MM.1S (cell line): Measurements from ENCODE around the gene MTCL1.

ENCODE experiments used
- DNase-seq: peaks from one replicate; pipeline ENCODE4 v3.0.0-alpha.2; 2015
- H2AFZ ChIP-seq: fragments of 300-600 bp; sonication (generic); 2 replicates; pipeline ENCODE4 v1.6.0; 2016; ENCODE audit warnings: antibody characterized with exemption, low read length
- H3F3A ChIP-seq: fragments of 300-600 bp; sonication (generic); 2 replicates; pipeline ENCODE4 v1.6.1; 2016; ENCODE audit warnings: mild to moderate bottlenecking, antibody characterized with exemption, low read length, moderate library complexity, mixed read lengths; ENCODE audit not compliant: insufficient read depth
- H3K27ac ChIP-seq: fragments of 300-600 bp; sonication (generic); 2 replicates; pipeline ENCODE4 v1.5.1; 2016; ENCODE audit warnings: mild to moderate bottlenecking, low read length
- H3K27me3 ChIP-seq: fragments of 300-600 bp; sonication (generic); replicated peaks from 2 replicates; pipeline ENCODE4 v1.6.0; 2016; ENCODE audit warnings: low read length; ENCODE audit not compliant: insufficient read depth
- H3K36me3 ChIP-seq: fragments of 300-600 bp; sonication (generic); replicated peaks from 2 replicates; pipeline ENCODE4 v1.6.1; 2016; ENCODE audit warnings: mild to moderate bottlenecking, low read length, mixed read lengths; ENCODE audit not compliant: insufficient read depth
- H3K4me1 ChIP-seq: fragments of 300-600 bp; sonication (generic); 2 replicates; pipeline ENCODE4 v1.6.1; 2016; ENCODE audit warnings: low read length, mixed read lengths
- H3K4me2 ChIP-seq: fragments of 300-600 bp; sonication (generic); 2 replicates; pipeline ENCODE4 v1.6.0; 2016; ENCODE audit warnings: low read depth, low read length
- H3K4me3 ChIP-seq: fragments of 300-600 bp; sonication (generic); 2 replicates; pipeline ENCODE4 v1.5.1; 2016; ENCODE audit warnings: low read length, mixed read lengths
- H3K79me2 ChIP-seq: fragments of 300-600 bp; sonication (generic); 2 replicates; pipeline ENCODE4 v1.6.1; 2016; ENCODE audit warnings: mixed run types, low read length, mixed read lengths
- H3K9ac ChIP-seq: fragments of 300-600 bp; sonication (generic); 2 replicates; pipeline ENCODE4 v1.6.1; 2016; ENCODE audit warnings: low read length, mixed read lengths
- H3K9me2 ChIP-seq: fragments of 300-600 bp; sonication (generic); replicated peaks from 2 replicates; pipeline ENCODE4 v1.6.1; 2016; ENCODE audit warnings: mild to moderate bottlenecking, low read length, mixed read lengths; ENCODE audit not compliant: insufficient read depth
- H3K9me3 ChIP-seq: fragments of 300-600 bp; sonication (generic); replicated peaks from 2 replicates; pipeline ENCODE4 v1.6.1; 2016; ENCODE audit warnings: mild to moderate bottlenecking, low read length, mixed read lengths; ENCODE audit not compliant: insufficient read depth
- H4K20me1 ChIP-seq: fragments of 300-600 bp; sonication (generic); 2 replicates; pipeline ENCODE4 v1.6.1; 2016; ENCODE audit warnings: mild to moderate bottlenecking, low read length, moderate library complexity, mixed read lengths; ENCODE audit not compliant: insufficient read depth
- EZH2 ChIP-seq: fragments of 300-600 bp; sonication (generic); optimal IDR thresholded peaks from 2 replicates; pipeline ENCODE3; 2017; ENCODE audit warnings: low read depth, mild to moderate bottlenecking, antibody characterized with exemption, low read length, mixed read lengths
- EZH2phosphoT487 ChIP-seq: fragments of 300-600 bp; sonication (generic); IDR thresholded peaks from 2 replicates; pipeline ENCODE4 v1.6.1; 2018; ENCODE audit warnings: antibody characterized with exemption, low read length
- TF ChIP-seq, protein P1 (sequence below): fragments of 300-600 bp; sonication (generic); IDR thresholded peaks from 2 replicates; pipeline ENCODE4 v1.5.1; 2016; ENCODE audit warnings: antibody characterized with exemption, low read length, mixed read lengths

Gene MTCL1

GRCh38 chr18:8763611-8764010, 58.3 kb downstream of the MTCL1 start:
- TF ChIP-seq, protein P1, sequence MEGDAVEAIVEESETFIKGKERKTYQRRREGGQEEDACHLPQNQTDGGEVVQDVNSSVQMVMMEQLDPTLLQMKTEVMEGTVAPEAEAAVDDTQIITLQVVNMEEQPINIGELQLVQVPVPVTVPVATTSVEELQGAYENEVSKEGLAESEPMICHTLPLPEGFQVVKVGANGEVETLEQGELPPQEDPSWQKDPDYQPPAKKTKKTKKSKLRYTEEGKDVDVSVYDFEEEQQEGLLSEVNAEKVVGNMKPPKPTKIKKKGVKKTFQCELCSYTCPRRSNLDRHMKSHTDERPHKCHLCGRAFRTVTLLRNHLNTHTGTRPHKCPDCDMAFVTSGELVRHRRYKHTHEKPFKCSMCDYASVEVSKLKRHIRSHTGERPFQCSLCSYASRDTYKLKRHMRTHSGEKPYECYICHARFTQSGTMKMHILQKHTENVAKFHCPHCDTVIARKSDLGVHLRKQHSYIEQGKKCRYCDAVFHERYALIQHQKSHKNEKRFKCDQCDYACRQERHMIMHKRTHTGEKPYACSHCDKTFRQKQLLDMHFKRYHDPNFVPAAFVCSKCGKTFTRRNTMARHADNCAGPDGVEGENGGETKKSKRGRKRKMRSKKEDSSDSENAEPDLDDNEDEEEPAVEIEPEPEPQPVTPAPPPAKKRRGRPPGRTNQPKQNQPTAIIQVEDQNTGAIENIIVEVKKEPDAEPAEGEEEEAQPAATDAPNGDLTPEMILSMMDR, result no peak
- no peak for TF ChIP-seq EZH2
- TF ChIP-seq EZH2phosphoT487, result no peak
- Histone ChIP-seq H3K27me3 (no peaks in the 10 kb centered on the region), H3K4me1 (no peaks in the 10 kb centered on the region), H3K4me3 (no peak overlapping the region), H3K79me2 (0 out of 2 replicates have a peak, but pooled peaks cover 2% of the 10 kb centered on the region), H2AFZ (no peak overlapping the region), H3K9me3 (no peaks in the 10 kb centered on the region), H3K4me2 (no peak overlapping the region), H3K9ac (no peak overlapping the region), H4K20me1 (no peaks in the 10 kb centered on the region), H3F3A (no peaks in the 10 kb centered on the region), H3K36me3 (peaks cover 5% of the 10 kb centered on the region), H3K27ac (no peak overlapping the region), H3K9me2 (no peaks in the 10 kb centered on the region)
- no peak for DNase-seq

GRCh38 chr18:8765783-8766463, 60.6 kb downstream of the MTCL1 start:
- Histone ChIP-seq H3K27ac (no peak overlapping the region), H2AFZ (no peak overlapping the region), H3K27me3 (no peaks in the 10 kb centered on the region), H3K9ac (no peak overlapping the region), H3K9me3 (no peaks in the 10 kb centered on the region), H3K4me1 (no peaks in the 10 kb centered on the region), H3F3A (no peaks in the 10 kb centered on the region), H3K36me3 (peaks cover 5% of the 10 kb centered on the region), H3K4me2 (no peak overlapping the region), H3K9me2 (no peaks in the 10 kb centered on the region), H3K79me2 (0 out of 2 replicates have a peak, but pooled peaks cover 2% of the 10 kb centered on the region), H4K20me1 (no peaks in the 10 kb centered on the region), H3K4me3 (no peak overlapping the region)
- DNase-seq, result no peak
- no peak for TF ChIP-seq EZH2phosphoT487
- TF ChIP-seq EZH2, result no peak
- TF ChIP-seq, protein P1, result no peak

DNA sequence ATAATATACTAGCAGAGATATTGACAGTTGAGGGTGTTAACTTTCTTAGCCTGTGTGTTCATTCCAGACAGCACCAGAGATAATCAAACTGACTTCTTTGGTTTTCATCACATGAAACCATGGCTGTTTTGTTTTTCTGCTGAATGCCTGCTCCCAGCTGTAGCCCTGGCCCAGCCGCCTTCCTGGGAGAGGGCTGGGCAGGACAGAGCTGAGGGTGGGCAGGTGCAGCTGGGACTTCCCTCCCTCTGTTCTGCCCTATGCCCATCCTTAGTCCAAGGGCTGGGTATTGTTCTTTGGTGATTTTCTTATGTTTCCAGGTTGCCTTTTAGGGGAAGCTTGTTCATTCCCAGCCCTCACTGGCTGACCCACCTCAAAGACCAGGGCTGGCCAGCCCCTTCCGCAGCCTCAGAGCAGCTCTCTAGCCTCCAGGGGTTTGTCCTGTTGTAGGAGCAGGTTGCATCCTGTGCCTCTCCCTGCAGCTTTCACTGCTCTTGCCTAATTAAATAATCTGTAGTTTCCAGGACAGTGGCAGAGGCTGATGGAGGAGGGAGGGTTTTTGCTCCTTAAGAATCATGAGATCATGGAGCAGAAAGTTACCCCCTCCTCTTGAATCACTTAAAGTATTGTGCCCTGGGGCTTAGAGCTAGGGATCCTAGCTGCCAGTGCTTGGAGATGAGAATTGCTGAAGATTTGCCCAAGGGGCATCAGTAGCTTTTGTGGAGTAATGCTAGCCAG, 61.4 kb downstream of the MTCL1 start:
- Histone ChIP-seq H3K4me1 (no peaks in the 10 kb centered on the region), H3K9ac (no peak overlapping the region), H3K27ac (no peak overlapping the region), H3K4me3 (no peak overlapping the region), H3F3A (no peaks in the 10 kb centered on the region), H3K9me2 (no peaks in the 10 kb centered on the region), H3K9me3 (no peaks in the 10 kb centered on the region), H3K79me2 (0 out of 2 replicates have a peak, but pooled peaks cover 2% of the 10 kb centered on the region), H3K4me2 (no peak overlapping the region), H3K36me3 (peaks cover 5% of the 10 kb centered on the region), H2AFZ (no peak overlapping the region), H3K27me3 (no peaks in the 10 kb centered on the region), H4K20me1 (no peaks in the 10 kb centered on the region)
- no peak for DNase-seq
- no peak for TF ChIP-seq EZH2
- TF ChIP-seq, protein P1, result no peak
- no peak for TF ChIP-seq EZH2phosphoT487
